CD4-positive, alpha-beta T cell treated with Interleukin-21 for 1 hour (primary cell): ENCODE results near the gene KCNIP4.

Experiments used
- DNase-seq: peaks from one replicate; pipeline ENCODE4 v3.0.0-alpha.2; 2020

KCNIP4 gene

GRCh38 chr4:21012851-21013331, 935.7 kb downstream of the KCNIP4 start:
- no peak for DNase-seq

GRCh38 chr4:21011106-21011505, 937.5 kb downstream of the KCNIP4 start:
- DNase-seq = no peak

- DNase-seq = no peak
Observed at GRCh38 chr4:21009956-21010355, 938.6 kb downstream of the KCNIP4 start.

GRCh38 chr4:21005647-21006046, 942.9 kb downstream of the KCNIP4 start:
- DNase-seq = no peak

- DNase-seq = peak; percentile 1
Observed at GRCh38 chr4:21002976-21003375, 945.6 kb downstream of the KCNIP4 start.

GRCh38 chr4:21002286-21002685, 946.3 kb downstream of the KCNIP4 start:
- DNase-seq = no peak

- no peak for DNase-seq
Observed at GRCh38 chr4:21001490-21001889, 947.1 kb downstream of the KCNIP4 start.

- no peak for DNase-seq
Observed at GRCh38 chr4:20997886-20998285, 950.7 kb downstream of the KCNIP4 start.

- no peak for DNase-seq
Observed at GRCh38 chr4:20995610-20996009, 953.0 kb downstream of the KCNIP4 start.

GRCh38 chr4:20995015-20995414, 953.6 kb downstream of the KCNIP4 start:
- no peak for DNase-seq

- no peak for DNase-seq
Observed at GRCh38 chr4:20992002-20992401, 956.6 kb downstream of the KCNIP4 start.

- no peak for DNase-seq
Observed at GRCh38 chr4:20987191-20987590, 961.4 kb downstream of the KCNIP4 start.

GRCh38 chr4:20984576-20984836, 964.1 kb downstream of the KCNIP4 start:
- DNase-seq = no peak

GRCh38 chr4:20983763-20984575, 964.6 kb downstream of the KCNIP4 start:
- no peak for DNase-seq

- no peak for DNase-seq
Observed at GRCh38 chr4:20982544-20982943, 966.0 kb downstream of the KCNIP4 start.

GRCh38 chr4:20960291-20960690, 988.3 kb downstream of the KCNIP4 start:
- no peak for DNase-seq

- no peak for DNase-seq
Observed at GRCh38 chr4:20954541-20954940, 994.0 kb downstream of the KCNIP4 start.

GRCh38 chr4:20944961-20945360, 1003.6 kb downstream of the KCNIP4 start:
- no peak for DNase-seq

- no peak for DNase-seq
Observed at GRCh38 chr4:20944451-20944850, 1004.1 kb downstream of the KCNIP4 start.

- no peak for DNase-seq
Observed at GRCh38 chr4:20938204-20938603, 1010.4 kb downstream of the KCNIP4 start.

GRCh38 chr4:20926529-20926928, 1022.0 kb downstream of the KCNIP4 start:
- no peak for DNase-seq

- DNase-seq = no peak
Observed at GRCh38 chr4:20925176-20925575, 1023.4 kb downstream of the KCNIP4 start.

- no peak for DNase-seq
Observed at GRCh38 chr4:20922962-20923361, 1025.6 kb downstream of the KCNIP4 start.

GRCh38 chr4:20916106-20916505, 1032.5 kb downstream of the KCNIP4 start:
- peak; percentile 51 for DNase-seq

- DNase-seq = no peak
Observed at GRCh38 chr4:20904966-20905365, 1043.6 kb downstream of the KCNIP4 start.
